Measurements from ENCODE around the gene FXYD6.

- TF ChIP-seq CTCF (IDR thresholded peaks at IDR 0.05; ENCODE audit: insufficient read depth, low read length) (no peak), POLR2AphosphoS5 (IDR thresholded peaks at IDR 0.05; ENCODE audit: low read depth) (no peak), REST (IDR thresholded peaks at IDR 0.05; ENCODE audit: insufficient replicate concordance, low read depth) (no peak)
Measured at GRCh38 chr11:117878314-117878938, 2.0 kb upstream of the FXYD6 start.
